IMR-90 (cell line): Measurements from ENCODE around the gene RAB2B. TPM values are rescaled to one million over a fixed set of nuclear protein-coding genes. Genes with fewer than 3 reads are reported as not detected.

Source experiments
- BHLHE40 ChIP-seq: fragments of 150-350 bp; IDR thresholded peaks from 2 replicates; pipeline ENCODE4 v1.6.1; 2016; ENCODE audit warnings: mild to moderate bottlenecking, low read depth, low read length
- RFX5 ChIP-seq: IDR thresholded peaks from 2 replicates; pipeline ENCODE4 v1.8.0; 2012; ENCODE audit warnings: low read depth, mild to moderate bottlenecking, low read length, moderate library complexity
- USF2 ChIP-seq: fragments of 150-350 bp; IDR thresholded peaks from 2 replicates; pipeline ENCODE4 v1.6.1; 2017; ENCODE audit warnings: mild to moderate bottlenecking, antibody characterized with exemption, low read length, low read depth
- polyA plus RNA-seq, 3 experiments: library from polyadenylated mRNA; depleted of rRNA; stranded (reverse); fragments of >200 nt; gene quantifications; 2 replicates each; pipeline ENCODE4 v1.2.3, GENCODE V29; 2012; ENCODE audit warnings: low replicate concordance in 1 of 3
- total RNA-seq: library from RNA; depleted of rRNA; stranded (reverse); fragments of >200 nt; gene quantifications from 2 replicates; pipeline ENCODE4 v1.2.3, GENCODE V29; 2012

The RAB2B gene
- total and polyA plus RNA-seq, 2 of the 4 experiments (the other 2 are of a cell fraction): 17.1 to 26.2 TPM

DNA sequence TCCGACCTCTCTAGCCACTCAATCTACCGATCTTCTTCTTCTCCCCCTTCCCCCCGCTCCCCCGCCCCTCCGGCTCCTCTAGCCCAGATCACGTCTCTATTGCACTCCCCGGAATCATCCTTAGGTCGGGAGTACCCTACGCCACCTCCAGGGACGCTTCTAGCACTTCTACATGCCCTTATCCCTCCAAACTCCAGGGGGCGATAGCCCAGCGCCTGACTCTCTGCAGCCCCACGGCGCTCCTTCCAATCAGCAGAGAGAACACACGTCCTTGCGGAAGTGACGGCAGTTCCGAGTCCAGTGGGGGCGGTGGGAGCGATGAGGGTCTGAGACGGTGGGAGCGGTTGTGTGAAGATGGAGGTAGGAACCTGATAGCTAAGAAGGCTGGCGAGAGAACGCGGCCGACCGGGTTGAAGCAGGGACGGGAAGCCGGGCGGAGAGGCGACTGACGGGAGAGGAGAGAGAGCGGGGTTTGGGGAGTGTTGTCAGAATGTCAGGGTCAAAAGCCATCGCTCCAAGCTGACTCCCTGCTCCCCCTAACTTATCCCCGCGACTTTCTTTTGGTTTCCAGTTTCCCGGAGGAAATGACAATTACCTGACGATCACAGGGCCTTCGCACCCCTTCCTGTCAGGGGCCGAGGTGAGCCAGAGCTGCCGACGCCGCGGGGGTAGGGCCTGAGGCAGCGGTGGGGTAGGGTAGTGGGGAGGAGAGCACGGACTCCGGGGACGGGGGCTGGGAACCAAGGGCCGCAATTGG, at the start of gene RAB2B, which contains the start of gene TOX4 (continued):
- TF ChIP-seq BHLHE40 (no peak), USF2 (no peak; the same call in none of the 2 replicates), RFX5 (no peak)
